Measurements from ENCODE around the gene RRP15.

The RRP15 gene

GRCh38 chr1:218332416-218332815, 47.3 kb downstream of the RRP15 start:
- DNase-seq (ENCODE audit: insufficient read length, low spot score) (no peak), FAIRE-seq (no peak)

DNA sequence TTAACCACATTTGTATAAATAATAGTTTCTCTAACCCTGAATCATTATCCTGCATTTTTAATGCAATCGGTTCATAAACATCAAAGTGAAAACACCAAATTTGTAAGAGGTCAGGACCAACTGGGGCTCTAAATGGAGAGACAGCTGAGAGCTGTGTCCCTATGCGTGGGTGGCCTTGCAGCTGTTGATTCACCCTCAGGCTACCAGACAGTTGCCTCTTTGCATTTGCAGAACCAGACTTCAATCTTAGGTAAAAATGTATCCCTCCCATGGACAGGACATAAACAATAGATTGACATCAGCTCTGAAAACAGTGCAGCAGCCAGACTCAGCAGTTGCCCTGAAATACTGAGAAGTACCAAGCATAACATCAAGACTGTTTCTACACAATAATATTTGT, 51.2 kb downstream of the RRP15 start:
- DNase-seq (ENCODE audit: insufficient read length, low spot score), result no peak
- FAIRE-seq, result no peak

GRCh38 chr1:218339267-218339831, 54.3 kb downstream of the RRP15 start:
- FAIRE-seq, result peak; percentile 87
- no peak for DNase-seq (ENCODE audit: insufficient read length, low spot score)

- FAIRE-seq, result no peak
- DNase-seq (ENCODE audit: insufficient read length, low spot score), result no peak
Observed at GRCh38 chr1:218341325-218341724, 56.2 kb downstream of the RRP15 start.

GRCh38 chr1:218342091-218342490, 57.0 kb downstream of the RRP15 start:
- FAIRE-seq, result no peak
- no peak for DNase-seq (ENCODE audit: insufficient read length, low spot score)

DNA sequence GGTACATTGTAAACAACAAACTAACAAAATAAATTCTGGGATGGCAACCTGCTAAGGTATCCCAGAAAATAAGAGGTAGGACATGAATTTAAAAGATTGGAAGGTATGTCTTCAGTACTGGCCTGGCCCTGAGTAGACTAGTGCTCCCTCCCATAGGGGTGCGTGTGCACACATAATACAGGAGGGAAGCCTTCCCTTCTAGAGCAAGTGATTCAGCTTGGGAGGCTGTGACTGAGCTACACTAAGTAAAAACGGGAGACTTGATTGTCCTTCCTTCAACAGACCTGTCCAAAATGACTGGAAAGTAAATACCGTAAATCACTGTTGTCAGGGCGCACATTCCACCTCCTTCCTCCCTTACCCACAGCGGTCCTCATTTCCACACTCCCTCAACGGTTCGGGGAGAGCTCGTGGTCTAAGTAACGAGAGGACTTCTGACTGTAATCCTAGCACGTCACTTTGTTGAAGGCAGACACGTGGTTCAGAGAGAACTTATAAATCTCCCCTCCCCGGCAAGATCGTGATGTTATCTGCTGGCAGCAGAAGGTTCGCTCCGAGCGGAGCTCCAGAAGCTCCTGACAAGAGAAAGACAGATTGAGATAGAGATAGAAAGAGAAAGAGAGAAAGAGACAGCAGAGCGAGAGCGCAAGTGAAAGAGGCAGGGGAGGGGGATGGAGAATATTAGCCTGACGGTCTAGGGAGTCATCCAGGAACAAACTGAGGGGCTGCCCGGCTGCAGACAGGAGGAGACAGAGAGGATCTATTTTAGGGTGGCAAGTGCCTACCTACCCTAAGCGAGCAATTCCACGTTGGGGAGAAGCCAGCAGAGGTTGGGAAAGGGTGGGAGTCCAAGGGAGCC, 60.0 kb downstream of the RRP15 start, which contains the start of gene TGFB2:
TSS of gene TGFB2 (plus strand) at position 523 of the 859 bp plus-strand sequence. CDS start 1,366 bp downstream, outside the sequence.
- peak; percentile 79 for FAIRE-seq
- DNase-seq (ENCODE audit: insufficient read length, low spot score), result no peak

DNA sequence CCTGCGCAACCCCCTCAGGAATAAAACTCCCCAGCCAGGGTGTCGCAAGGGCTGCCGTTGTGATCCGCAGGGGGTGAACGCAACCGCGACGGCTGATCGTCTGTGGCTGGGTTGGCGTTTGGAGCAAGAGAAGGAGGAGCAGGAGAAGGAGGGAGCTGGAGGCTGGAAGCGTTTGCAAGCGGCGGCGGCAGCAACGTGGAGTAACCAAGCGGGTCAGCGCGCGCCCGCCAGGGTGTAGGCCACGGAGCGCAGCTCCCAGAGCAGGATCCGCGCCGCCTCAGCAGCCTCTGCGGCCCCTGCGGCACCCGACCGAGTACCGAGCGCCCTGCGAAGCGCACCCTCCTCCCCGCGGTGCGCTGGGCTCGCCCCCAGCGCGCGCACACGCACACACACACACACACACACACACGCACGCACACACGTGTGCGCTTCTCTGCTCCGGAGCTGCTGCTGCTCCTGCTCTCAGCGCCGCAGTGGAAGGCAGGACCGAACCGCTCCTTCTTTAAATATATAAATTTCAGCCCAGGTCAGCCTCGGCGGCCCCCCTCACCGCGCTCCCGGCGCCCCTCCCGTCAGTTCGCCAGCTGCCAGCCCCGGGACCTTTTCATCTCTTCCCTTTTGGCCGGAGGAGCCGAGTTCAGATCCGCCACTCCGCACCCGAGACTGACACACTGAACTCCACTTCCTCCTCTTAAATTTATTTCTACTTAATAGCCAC, 60.7 kb downstream of the RRP15 start:
- peak; percentile 14 for FAIRE-seq
- no peak for DNase-seq (ENCODE audit: insufficient read length, low spot score)

DNA sequence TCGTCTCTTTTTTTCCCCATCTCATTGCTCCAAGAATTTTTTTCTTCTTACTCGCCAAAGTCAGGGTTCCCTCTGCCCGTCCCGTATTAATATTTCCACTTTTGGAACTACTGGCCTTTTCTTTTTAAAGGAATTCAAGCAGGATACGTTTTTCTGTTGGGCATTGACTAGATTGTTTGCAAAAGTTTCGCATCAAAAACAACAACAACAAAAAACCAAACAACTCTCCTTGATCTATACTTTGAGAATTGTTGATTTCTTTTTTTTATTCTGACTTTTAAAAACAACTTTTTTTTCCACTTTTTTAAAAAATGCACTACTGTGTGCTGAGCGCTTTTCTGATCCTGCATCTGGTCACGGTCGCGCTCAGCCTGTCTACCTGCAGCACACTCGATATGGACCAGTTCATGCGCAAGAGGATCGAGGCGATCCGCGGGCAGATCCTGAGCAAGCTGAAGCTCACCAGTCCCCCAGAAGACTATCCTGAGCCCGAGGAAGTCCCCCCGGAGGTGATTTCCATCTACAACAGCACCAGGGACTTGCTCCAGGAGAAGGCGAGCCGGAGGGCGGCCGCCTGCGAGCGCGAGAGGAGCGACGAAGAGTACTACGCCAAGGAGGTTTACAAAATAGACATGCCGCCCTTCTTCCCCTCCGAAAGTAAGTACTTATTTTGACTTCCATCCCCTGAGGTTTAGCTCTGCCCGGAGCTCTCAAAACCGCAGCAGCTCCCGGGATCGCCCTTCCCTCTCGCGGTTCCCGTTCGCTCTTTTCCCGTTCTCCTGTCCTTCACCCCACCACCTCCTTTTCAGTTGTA, 61.5 kb downstream of the RRP15 start:
- FAIRE-seq, result peak; percentile 51
- no peak for DNase-seq (ENCODE audit: insufficient read length, low spot score)

DNA sequence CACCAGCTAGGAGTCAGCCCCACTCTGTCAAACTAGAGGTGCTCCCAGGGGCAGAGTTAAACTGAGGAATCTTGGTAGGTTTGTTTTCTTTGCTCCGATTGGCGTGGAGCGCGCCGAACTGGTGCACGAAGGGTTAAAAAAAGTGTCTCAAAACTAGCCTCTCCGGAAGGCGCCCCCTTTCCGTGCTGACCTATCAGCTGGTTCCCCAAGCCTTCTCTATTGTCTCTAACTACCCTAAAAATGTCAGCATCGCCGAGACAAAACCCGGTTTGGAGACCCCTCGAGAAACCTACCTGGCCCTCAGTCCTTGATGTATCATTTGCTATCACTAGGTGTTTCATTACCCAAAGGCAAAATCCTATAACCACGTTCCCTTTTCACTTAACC, 62.2 kb downstream of the RRP15 start:
- DNase-seq (ENCODE audit: insufficient read length, low spot score) (no peak), FAIRE-seq (no peak)

DNA sequence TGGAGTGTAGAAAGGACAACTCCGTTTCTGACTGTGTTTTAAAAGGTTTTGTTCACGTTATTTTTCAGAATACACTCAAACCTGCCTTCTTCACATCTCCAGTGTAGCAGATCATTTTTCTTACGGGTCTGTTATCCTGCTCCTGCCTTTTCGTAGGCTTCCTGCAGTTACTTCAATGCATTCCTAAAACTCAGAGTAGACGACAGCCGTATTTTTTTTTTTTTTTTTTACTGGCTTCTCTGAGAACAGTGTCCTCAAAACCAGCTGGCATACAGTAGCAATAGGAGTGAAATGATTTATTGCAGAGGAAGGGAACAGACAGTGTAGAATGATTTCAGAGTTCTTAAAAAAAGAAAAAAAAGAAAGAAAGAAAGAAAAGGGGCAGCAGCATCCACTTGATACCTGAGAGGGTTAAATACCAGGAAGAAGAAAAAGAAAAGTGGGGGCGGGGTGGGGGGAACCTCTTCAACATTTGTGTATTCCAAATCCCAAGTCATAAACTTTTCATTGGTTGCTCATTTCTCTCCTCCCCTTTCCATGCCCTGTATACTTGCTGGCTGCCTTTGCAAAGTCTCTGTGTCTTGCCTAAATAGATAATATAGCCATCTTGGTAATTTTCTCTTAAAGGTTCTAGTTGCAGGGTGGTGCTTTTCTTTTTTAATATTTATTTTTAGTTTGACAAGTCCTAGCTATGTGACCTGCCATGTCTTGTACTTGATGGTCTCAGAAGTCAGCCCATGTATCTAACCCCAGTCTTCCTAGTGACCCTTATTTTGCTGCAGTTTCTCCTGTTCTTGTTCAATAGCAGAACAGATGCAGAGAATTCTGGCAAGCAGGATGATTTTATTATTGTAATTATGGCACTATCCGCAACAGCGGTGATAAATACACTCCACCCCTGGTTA, 62.9 kb downstream of the RRP15 start:
- DNase-seq (ENCODE audit: insufficient read length, low spot score), result no peak

GRCh38 chr1:218348628-218349071, 63.6 kb downstream of the RRP15 start:
- FAIRE-seq (no peak), DNase-seq (ENCODE audit: insufficient read length, low spot score) (no peak)

More for the DNA sequence above, 62.9 kb downstream of the RRP15 start:
- FAIRE-seq, result no peak

DNA sequence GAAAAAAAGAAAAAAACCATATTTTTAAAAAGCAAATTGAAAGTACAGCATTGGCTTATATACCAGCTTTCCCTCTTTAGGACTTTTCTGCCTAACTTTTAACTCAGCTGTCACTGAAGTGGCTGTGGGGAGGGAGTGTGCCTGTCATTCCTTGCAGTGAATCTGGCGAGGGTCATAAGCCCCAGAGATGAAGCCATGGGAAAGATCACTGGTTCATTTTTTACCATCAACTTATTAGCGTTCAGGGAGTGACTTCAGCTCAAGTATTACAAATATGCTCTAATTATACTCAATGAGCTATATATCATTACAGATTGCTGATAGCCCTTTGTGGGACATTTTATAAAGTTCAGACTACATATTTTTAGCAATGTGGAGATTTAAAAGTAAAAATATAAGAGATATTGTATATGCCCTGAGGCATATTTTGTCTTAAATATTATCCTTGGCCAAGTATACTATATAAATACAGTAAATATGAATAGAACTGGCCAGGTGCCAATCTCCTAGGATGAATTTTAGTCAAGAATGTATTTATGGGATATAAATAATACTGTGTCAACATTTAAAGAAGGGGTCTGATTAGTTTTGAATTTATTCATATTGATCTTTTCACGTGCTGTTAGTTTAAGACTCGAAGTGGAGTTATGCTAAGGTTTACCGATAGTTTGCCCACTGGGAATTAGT, 64.4 kb downstream of the RRP15 start:
- DNase-seq (ENCODE audit: insufficient read length, low spot score) (no peak), FAIRE-seq (no peak)

GRCh38 chr1:218350035-218350525, 65.0 kb downstream of the RRP15 start:
- DNase-seq (ENCODE audit: insufficient read length, low spot score) (no peak), FAIRE-seq (no peak)

DNA sequence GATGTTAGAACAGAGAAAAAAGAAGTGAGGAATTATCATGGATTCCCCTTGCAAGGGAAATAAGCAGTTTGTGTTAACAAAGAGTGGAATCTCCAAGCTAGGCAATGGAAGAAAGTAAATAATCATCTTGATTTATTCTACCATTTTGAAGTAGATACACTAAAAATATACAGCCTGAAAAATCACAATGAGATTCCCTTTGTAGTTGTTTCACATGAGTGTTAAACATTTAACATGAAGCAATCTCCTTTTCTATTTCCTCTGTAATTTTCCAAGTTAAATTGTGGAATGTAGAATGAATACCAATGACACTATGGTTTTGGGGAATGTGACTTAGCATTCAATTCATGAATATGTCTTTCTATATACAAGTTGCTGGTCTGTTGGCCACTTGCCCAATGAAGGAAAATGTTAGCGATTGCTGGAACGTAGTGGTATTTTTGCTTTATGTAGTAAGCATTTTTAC, 65.7 kb downstream of the RRP15 start:
- FAIRE-seq (no peak), DNase-seq (ENCODE audit: insufficient read length, low spot score) (no peak)

GRCh38 chr1:218351391-218352074, 66.4 kb downstream of the RRP15 start:
- no peak for DNase-seq (ENCODE audit: insufficient read length, low spot score)
- peak; percentile 37 for FAIRE-seq

GRCh38 chr1:218352075-218352438, 67.0 kb downstream of the RRP15 start:
- DNase-seq (ENCODE audit: insufficient read length, low spot score) (no peak), FAIRE-seq (no peak)

DNA sequence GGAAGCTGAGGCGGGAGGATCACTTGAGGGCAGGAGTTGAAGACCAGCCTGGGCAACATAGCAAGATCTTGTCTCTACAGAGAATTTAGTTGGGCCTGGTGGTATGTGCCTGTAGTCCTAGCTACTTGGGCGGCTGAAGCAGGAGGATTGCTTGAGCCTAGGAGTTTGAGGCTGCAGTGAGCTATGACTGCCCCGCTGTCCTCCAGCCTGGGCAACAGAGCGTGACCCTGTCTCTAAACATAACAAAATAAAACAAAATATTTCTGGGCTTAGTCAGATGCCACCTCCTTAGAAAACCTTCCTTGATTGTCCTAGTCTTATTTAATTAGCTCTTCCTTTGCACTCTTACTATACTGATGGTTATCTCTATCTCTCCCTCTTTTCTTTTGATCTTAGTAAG, 68.6 kb downstream of the RRP15 start:
- no peak for DNase-seq (ENCODE audit: insufficient read length, low spot score)
- no peak for FAIRE-seq

- no peak for FAIRE-seq
- no peak for DNase-seq (ENCODE audit: insufficient read length, low spot score)
Observed at GRCh38 chr1:218355278-218355677, 70.2 kb downstream of the RRP15 start.
